Uterus (tissue), 2 donors: ENCODE results near the gene LSS.

Source experiments
- CTCF ChIP-seq, 4 experiments: fragments of 200-600 bp in 2 of 4; fragments of 450-650 bp in 2 of 4; sonication (generic) in 2 of 4; IDR thresholded peaks; one replicate each; pipeline ENCODE4 v1.5.1; 2016 to 2019; ENCODE audit warnings: antibody characterized with exemption in 4 of 4, mild to moderate bottlenecking in 2 of 4, moderate library complexity in 1 of 4
- POLR2A ChIP-seq, 2 donors: fragments of 450-650 bp; IDR thresholded peaks; one replicate each; pipeline ENCODE4 v1.6.1; 2016; ENCODE audit warnings: antibody characterized with exemption in 2 of 2, mild to moderate bottlenecking in 1 of 2, moderate library complexity in 1 of 2

DNA sequence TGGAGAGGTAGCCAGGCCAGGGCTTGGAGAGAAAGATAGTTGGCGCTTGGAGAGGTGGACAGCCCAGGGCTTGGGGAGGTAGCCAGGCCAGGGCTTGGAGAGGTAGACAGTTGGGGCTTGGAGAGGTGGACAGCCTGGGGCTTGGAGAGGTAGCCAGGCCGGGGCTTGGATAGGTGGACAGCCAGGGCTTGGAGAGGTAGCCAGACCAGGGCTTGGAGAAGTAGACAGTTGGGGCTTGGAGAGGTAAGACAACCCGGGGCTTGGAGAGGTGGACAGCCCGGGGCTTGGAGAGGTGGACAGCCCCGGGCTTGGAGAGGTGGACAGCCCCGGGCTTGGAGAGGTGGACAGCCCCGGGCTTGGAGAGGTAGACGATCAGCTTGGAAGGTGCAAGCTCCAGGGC is 7.7 kb downstream of the LSS start:
- TF ChIP-seq POLR2A (IDR thresholded peaks at IDR 0.05): no peak
- no peak for TF ChIP-seq CTCF (IDR thresholded peaks at IDR 0.05)
